Vagina (tissue), 2 donors: ENCODE results near the gene BUD23.
A peak's percentile ranks its signal among the peaks of the same experiment; 100 is the strongest.

Source experiments
- CTCF ChIP-seq, 3 experiments: fragments of 450-650 bp in 2 of 3; fragments of 200-600 bp in 1 of 3; sonication (generic) in 1 of 3; IDR thresholded peaks; one replicate each; pipeline ENCODE4 v1.5.1; 2017 to 2019; ENCODE audit warnings: antibody characterized with exemption in 3 of 3, mild to moderate bottlenecking in 2 of 3, moderate library complexity in 2 of 3
- POLR2A ChIP-seq, 2 donors: fragments of 450-650 bp; IDR thresholded peaks; one replicate each; pipeline ENCODE4 v1.6.1; 2017; ENCODE audit warnings: antibody characterized with exemption in 2 of 2, mild to moderate bottlenecking in 2 of 2, moderate library complexity in 2 of 2
- POLR2AphosphoS5 ChIP-seq, 2 donors: sonication (generic); formaldehyde crosslinking; IDR thresholded peaks; one replicate each; pipeline ENCODE4 v1.9.0; 2017; ENCODE audit warnings: antibody characterized with exemption in 2 of 2, mild to moderate bottlenecking in 2 of 2, low read depth in 1 of 2; ENCODE audit not compliant: insufficient read depth in 1 of 2

GRCh38 chr7:73667344-73668102, 15.9 kb upstream of the BUD23 start, which contains the start of gene VPS37D:
- TF ChIP-seq CTCF (IDR thresholded peaks at IDR 0.05) (peak; percentile 47 to 65 (median 55)), POLR2A (IDR thresholded peaks at IDR 0.05) (peak in 1 of 2 donors; percentile 38), POLR2AphosphoS5 (IDR thresholded peaks at IDR 0.05; ENCODE audit: insufficient read depth in 1 of 2, low read depth in 1 of 2) (no peak)
